Mucosa of descending colon (tissue), 3 donors: ENCODE results near the gene SERPINA3. TPM values are rescaled to one million over a fixed set of nuclear protein-coding genes. Genes with fewer than 3 reads are reported as not detected.

Experiments
- ATAC-seq: fragments of 200-7000 bp; cut with Tn5 transposase; one replicate; pipeline ENCODE4 v1.9.1; 2020; ENCODE audit warnings: mild to moderate bottlenecking, moderate library complexity
- DNase-seq, 3 donors: peaks; one replicate each; pipeline ENCODE4 v3.0.0-alpha.2; 2020
- H3K36me3 ChIP-seq: fragments of 200-600 bp; one replicate; pipeline ENCODE4 v1.8.0; 2021; ENCODE audit warnings: low read depth, mild to moderate bottlenecking
- H3K4me1 ChIP-seq: fragments of 200-600 bp; one replicate; pipeline ENCODE4 v1.8.0; 2021; ENCODE audit warnings: low read depth, mild to moderate bottlenecking
- H3K4me3 ChIP-seq: fragments of 200-600 bp; one replicate; pipeline ENCODE4 v1.8.0; 2021; ENCODE audit warnings: mild to moderate bottlenecking
- H3K9me3 ChIP-seq: fragments of 200-600 bp; one replicate; pipeline ENCODE4 v1.8.0; 2021; ENCODE audit warnings: mild to moderate bottlenecking
- intact Hi-C, 2 donors: fragments of 100-400 bp; cut with DNase I in 1 of 2; cut with micrococcal nuclease in 1 of 2; formaldehyde crosslinking; loops; one replicate each; pipeline versions ENCODE4 v1.11.0 to v1.11.1; 2022; cut with DNase I, micrococcal nuclease
- total RNA-seq, 3 donors: library from RNA; stranded (reverse); fragmentation: NEBNext Ultra II Directional in 2 of 3; extraction: Animal tissue kit (Norgen Biotek cat#: 25700) in 2 of 3; gene quantifications; one replicate each; pipeline versions ENCODE4 v1.2.1 to v1.2.4, GENCODE V29; 2021 to 2023
- TF ChIP-seq, protein P1 (sequence below): fragments of 200-600 bp; IDR thresholded peaks from one replicate; pipeline ENCODE4 v1.8.0; 2022; ENCODE audit warnings: antibody characterized with exemption, mild to moderate bottlenecking
- donor health status: DM: no; HTN: no; CAD: no; lungs with moderate emphysema.
- donor health status: DM: no; HTN: no; CAD: no.
- donor health status: DM: no; HTN: yes; CAD: no.

SERPINA3 gene
- total RNA-seq, 3 donors from 2014 or later: 3.1 to 43.9 (median 41.3) TPM

- H3K4me3 ChIP-seq: no peak overlapping the region
- no peaks in the 10 kb centered on the region for H3K36me3 ChIP-seq
- ATAC-seq: no peak
- H3K9me3 ChIP-seq: no peaks in the 10 kb centered on the region
- no peak for DNase-seq
- TF ChIP-seq, protein P1, sequence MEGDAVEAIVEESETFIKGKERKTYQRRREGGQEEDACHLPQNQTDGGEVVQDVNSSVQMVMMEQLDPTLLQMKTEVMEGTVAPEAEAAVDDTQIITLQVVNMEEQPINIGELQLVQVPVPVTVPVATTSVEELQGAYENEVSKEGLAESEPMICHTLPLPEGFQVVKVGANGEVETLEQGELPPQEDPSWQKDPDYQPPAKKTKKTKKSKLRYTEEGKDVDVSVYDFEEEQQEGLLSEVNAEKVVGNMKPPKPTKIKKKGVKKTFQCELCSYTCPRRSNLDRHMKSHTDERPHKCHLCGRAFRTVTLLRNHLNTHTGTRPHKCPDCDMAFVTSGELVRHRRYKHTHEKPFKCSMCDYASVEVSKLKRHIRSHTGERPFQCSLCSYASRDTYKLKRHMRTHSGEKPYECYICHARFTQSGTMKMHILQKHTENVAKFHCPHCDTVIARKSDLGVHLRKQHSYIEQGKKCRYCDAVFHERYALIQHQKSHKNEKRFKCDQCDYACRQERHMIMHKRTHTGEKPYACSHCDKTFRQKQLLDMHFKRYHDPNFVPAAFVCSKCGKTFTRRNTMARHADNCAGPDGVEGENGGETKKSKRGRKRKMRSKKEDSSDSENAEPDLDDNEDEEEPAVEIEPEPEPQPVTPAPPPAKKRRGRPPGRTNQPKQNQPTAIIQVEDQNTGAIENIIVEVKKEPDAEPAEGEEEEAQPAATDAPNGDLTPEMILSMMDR: no peak
- H3K4me1 ChIP-seq: no peaks in the 10 kb centered on the region
- intact Hi-C loops: no loop called here
Observed at GRCh38 chr14:94630396-94630795, 18.2 kb downstream of the SERPINA3 start.

DNA sequence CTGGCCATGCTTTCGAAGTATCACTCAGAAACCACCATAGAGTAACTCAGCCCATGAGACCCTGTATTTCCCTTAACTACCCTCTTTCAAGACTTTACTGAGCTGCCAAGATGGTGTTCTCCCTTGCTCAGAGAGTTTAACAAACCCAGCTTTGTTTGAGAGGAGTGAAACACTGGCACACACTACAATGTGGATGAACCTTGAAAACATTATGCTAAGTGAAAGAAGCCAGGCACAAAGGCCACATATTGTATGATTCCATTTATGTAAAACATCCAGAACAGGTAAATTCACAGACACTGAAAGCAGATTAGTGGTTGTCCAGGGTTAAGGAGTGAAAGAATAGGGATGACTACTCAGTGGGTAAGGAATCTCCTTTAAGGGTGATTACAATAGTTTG, 18.9 kb downstream of the SERPINA3 start:
- no peaks in the 10 kb centered on the region for H3K36me3 ChIP-seq
- no peak overlapping the region for H3K4me3 ChIP-seq
- TF ChIP-seq, protein P1: no peak
- no peaks in the 10 kb centered on the region for H3K4me1 ChIP-seq
- H3K9me3 ChIP-seq: no peaks in the 10 kb centered on the region
- ATAC-seq (no peak), DNase-seq (no peak)
- intact Hi-C loops: no loop called here

- H3K4me1 ChIP-seq: no peaks in the 10 kb centered on the region
- TF ChIP-seq, protein P1: no peak
- DNase-seq: no peak
- no peak overlapping the region for H3K4me3 ChIP-seq
- no peaks in the 10 kb centered on the region for H3K9me3 ChIP-seq
- no peaks in the 10 kb centered on the region for H3K36me3 ChIP-seq
- no peak for ATAC-seq
- intact Hi-C loops: no loop called here
Observed at GRCh38 chr14:94631536-94632304, 19.5 kb downstream of the SERPINA3 start.

GRCh38 chr14:94632305-94632590, 20.1 kb downstream of the SERPINA3 start:
- Histone ChIP-seq H3K4me3 (no peak overlapping the region), H3K4me1 (no peaks in the 10 kb centered on the region), H3K9me3 (no peaks in the 10 kb centered on the region), H3K36me3 (no peaks in the 10 kb centered on the region)
- intact Hi-C loops: no loop called here
- TF ChIP-seq, protein P1: no peak
- DNase-seq (no peak), ATAC-seq (no peak)

DNA sequence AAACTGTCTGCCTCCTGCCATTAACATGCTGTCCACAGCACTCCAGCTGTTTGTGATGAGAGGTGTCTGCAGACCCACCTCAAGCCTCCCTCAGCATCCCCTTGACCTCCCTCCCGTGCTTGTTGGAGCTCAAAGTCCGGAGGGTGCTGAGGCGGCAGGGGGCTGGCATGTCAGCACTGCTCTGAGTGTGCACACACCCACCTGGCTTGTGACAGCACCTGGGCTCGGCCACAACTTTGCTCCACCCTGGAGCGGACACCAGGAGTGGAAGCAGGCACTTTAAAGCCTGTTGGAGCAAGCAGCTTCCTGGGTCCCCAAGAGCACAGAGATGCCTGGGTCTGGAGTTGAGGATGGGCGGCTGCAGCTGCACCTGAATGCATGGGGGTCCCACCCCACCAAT, 20.9 kb downstream of the SERPINA3 start:
- H3K9me3 ChIP-seq: no peaks in the 10 kb centered on the region
- no peaks in the 10 kb centered on the region for H3K4me1 ChIP-seq
- no peak for DNase-seq
- H3K4me3 ChIP-seq: no peak overlapping the region
- intact Hi-C loops: no loop called here
- TF ChIP-seq, protein P1: no peak
- H3K36me3 ChIP-seq: no peaks in the 10 kb centered on the region
- ATAC-seq: no peak

DNA sequence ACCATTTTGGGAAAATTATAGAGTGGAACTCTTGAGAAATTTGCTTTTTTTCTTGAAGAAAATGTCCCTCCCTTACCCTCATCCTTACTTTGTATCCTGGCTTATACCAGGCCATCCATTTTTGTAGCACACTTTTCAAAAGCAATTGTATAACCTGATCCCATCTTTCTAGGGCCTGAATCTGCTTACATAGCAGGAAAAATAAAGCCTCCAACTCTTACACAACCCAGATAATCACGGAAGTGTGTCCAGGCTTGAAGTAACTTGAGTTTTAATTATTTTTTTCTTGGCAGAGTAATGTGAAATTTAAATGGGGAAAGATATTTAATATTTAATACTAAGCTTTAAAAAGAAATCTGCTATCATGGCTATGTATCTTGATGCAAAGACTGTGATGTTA, 23.0 kb downstream of the SERPINA3 start:
- Histone ChIP-seq H3K4me1 (no peaks in the 10 kb centered on the region), H3K9me3 (no peaks in the 10 kb centered on the region), H3K36me3 (no peaks in the 10 kb centered on the region), H3K4me3 (no peak overlapping the region)
- TF ChIP-seq, protein P1: no peak
- intact Hi-C loops: no loop called here
- ATAC-seq (no peak), DNase-seq (no peak)
